Esophagus squamous epithelium (tissue), 4 donors: ENCODE data around the gene ADGRV1.

Experiments used
- POLR2A ChIP-seq, 4 donors: fragments of 450-650 bp; IDR thresholded peaks; one replicate each; pipeline ENCODE4 v1.6.1; 2017; ENCODE audit warnings: antibody characterized with exemption in 4 of 4, mild to moderate bottlenecking in 4 of 4, moderate library complexity in 3 of 4
- TF ChIP-seq, protein P1 (sequence below), 6 experiments: fragments of 450-650 bp in 4 of 6; fragments of 200-600 bp in 2 of 6; sonication (generic) in 2 of 6; IDR thresholded peaks; one replicate each; pipeline ENCODE4 v1.5.1; 2016 to 2019; ENCODE audit warnings: antibody characterized with exemption in 6 of 6, mild to moderate bottlenecking in 4 of 6, moderate library complexity in 4 of 6

DNA sequence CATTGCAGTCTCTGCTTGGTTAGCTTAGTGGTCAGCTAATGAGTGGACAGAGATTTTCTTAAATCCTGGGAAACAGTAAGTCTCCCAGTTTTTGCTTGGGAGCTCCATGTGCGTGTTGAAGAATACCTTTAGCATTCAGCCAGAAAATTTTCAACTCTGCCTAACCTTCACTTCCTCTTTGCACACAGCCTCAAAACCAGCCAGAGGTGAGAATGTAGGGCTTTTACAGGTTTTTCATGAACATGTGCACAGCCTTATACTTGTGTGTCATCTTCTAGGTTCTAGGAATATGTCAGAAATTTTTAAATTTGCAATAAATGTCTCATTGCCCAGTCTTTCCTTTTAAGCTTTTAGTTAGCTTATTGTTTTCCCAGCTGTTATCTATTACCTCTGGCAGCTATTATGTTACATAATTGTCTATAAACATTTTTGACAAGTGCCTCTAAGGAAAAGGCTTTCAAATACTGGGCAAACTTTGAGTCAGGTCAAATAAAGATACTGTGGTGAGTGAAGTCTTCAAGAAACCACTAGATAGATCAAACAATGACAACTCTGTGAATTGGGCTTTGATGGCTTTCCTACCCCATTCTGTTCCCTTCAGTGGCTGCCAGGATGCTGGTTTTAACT is 12.7 kb downstream of the ADGRV1 start:
- TF ChIP-seq, protein P1, sequence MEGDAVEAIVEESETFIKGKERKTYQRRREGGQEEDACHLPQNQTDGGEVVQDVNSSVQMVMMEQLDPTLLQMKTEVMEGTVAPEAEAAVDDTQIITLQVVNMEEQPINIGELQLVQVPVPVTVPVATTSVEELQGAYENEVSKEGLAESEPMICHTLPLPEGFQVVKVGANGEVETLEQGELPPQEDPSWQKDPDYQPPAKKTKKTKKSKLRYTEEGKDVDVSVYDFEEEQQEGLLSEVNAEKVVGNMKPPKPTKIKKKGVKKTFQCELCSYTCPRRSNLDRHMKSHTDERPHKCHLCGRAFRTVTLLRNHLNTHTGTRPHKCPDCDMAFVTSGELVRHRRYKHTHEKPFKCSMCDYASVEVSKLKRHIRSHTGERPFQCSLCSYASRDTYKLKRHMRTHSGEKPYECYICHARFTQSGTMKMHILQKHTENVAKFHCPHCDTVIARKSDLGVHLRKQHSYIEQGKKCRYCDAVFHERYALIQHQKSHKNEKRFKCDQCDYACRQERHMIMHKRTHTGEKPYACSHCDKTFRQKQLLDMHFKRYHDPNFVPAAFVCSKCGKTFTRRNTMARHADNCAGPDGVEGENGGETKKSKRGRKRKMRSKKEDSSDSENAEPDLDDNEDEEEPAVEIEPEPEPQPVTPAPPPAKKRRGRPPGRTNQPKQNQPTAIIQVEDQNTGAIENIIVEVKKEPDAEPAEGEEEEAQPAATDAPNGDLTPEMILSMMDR (IDR thresholded peaks at IDR 0.05): no peak
- no peak for TF ChIP-seq POLR2A (IDR thresholded peaks at IDR 0.05)
